ENCODE data around the gene PCGF5. TPM values are rescaled to one million over a fixed set of nuclear protein-coding genes. Genes with fewer than 3 reads are reported as not detected.
"Not testable (repeated sequence)": the region's sequence is repeated elsewhere in the genome, so short reads cannot be mapped to it uniquely, and the experiment has no call there.

Gene PCGF5
- total RNA-seq, 1 experiment from 2014 or later, result 12.0 TPM

DNA sequence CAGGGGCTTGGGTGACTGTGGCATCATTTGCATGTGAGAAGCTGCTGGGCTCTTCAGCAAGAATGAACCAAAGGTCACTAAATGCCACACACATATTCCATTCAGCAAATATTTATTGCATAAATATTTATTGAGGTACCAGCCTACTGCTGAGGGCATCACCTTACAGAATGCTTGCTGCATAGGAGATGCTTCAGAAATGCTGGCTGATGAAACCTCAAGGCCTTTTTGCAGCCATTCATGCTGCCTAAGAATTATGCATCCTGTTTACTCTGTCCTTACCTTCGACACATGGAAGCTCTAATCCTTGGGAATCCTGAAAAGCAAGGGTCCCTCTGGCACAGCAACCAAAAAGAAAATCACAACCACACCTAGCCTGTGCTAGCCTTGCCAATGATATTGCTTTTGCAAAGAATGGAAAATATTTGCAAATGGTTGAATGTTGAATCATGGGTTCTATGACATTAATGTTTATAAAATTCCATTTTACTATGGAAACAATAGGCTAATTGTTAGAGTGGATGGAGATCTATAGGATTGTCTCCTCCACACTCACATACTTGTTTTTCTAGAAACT lies 79.6 kb downstream of the PCGF5 start:
- Mint-ChIP-seq H3K4me1 (ENCODE audit: low read depth, unreplicated experiment) (no peaks in the 10 kb centered on the region), H3K27me3 (ENCODE audit: insufficient read depth, unreplicated experiment) (no peaks in the 10 kb centered on the region), H3K27ac (ENCODE audit: unreplicated experiment) (no peak overlapping the region), H3K9me3 (ENCODE audit: unreplicated experiment) (no peaks in the 10 kb centered on the region), H3K4me3 (ENCODE audit: unreplicated experiment) (no peak overlapping the region), H3K36me3 (ENCODE audit: insufficient read depth, unreplicated experiment) (no peaks in the 10 kb centered on the region)
- no peaks in the 10 kb centered on the region for H3K9me3 ChIP-seq
- no peak overlapping the region for H3K4me3 ChIP-seq (ENCODE audit: low read depth, low read length)
- no peak for DNase-seq
- BruUV-seq (replicated peaks), result no TSS peak
- no peaks in the 10 kb centered on the region for H3K36me3 ChIP-seq (ENCODE audit: control insufficient read depth, insufficient read depth, low read length)
- no peaks in the 10 kb centered on the region; the same call in 1 of the 2 replicates for H3K27me3 ChIP-seq (replicated peaks; ENCODE audit: control insufficient read depth, insufficient read depth, low read length)
- ChIA-PET CTCF (no interaction called here), POLR2A (interaction anchor here (0.6 kb wide), 1 partner anchor 18 kb away, joined by 3 read pairs; no protein-coding TSS in a partner anchor)
- intact Hi-C loops (cut with micrococcal nuclease; ENCODE audit: unreplicated experiment), result loop anchor here (2.0 to 5.0 kb wide), 4 partner anchors 107 to 445 kb away; no protein-coding TSS in a partner anchor
- H3K4me1 ChIP-seq, result peaks cover 9% of the 10 kb centered on the region; the same call in 1 of the 2 replicates
- TF ChIP-seq, protein P1, sequence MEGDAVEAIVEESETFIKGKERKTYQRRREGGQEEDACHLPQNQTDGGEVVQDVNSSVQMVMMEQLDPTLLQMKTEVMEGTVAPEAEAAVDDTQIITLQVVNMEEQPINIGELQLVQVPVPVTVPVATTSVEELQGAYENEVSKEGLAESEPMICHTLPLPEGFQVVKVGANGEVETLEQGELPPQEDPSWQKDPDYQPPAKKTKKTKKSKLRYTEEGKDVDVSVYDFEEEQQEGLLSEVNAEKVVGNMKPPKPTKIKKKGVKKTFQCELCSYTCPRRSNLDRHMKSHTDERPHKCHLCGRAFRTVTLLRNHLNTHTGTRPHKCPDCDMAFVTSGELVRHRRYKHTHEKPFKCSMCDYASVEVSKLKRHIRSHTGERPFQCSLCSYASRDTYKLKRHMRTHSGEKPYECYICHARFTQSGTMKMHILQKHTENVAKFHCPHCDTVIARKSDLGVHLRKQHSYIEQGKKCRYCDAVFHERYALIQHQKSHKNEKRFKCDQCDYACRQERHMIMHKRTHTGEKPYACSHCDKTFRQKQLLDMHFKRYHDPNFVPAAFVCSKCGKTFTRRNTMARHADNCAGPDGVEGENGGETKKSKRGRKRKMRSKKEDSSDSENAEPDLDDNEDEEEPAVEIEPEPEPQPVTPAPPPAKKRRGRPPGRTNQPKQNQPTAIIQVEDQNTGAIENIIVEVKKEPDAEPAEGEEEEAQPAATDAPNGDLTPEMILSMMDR (IDR thresholded peaks at IDR 0.05; ENCODE audit: insufficient read depth in 1 of 2, low read depth in 1 of 2, low read length in 1 of 2, severe bottlenecking in 1 of 2, unreplicated experiment in 1 of 2), result no peak

DNA sequence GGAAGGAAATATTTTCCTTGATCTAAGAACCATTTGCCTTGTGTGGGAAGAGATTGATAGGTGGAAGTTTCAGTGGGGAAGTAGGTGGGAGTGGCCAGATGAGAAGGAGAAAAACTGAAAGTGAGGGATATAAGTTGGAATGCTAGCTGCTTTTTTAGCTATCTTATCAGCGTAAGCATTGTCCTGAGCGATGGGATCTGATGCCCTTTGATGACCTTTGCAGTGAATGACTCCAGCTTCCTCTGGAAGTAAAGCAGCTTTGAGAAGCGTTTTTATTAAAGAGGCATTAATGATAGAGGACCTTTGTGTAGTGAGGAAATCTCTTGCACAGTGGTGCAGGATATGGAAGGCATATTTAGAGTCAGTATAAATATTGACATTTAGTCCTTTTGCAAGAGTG lies 82.5 kb downstream of the PCGF5 start:
- H3K27me3 Mint-ChIP-seq (ENCODE audit: insufficient read depth, unreplicated experiment); H3K9me3 ChIP-seq; H3K4me1 Mint-ChIP-seq (ENCODE audit: low read depth, unreplicated experiment); H3K4me1 ChIP-seq; H3K36me3 Mint-ChIP-seq (ENCODE audit: insufficient read depth, unreplicated experiment); DNase-seq; POLR2A ChIA-PET; H3K36me3 ChIP-seq (ENCODE audit: control insufficient read depth, insufficient read depth, low read length); BruUV-seq (replicated peaks); H3K9me3 Mint-ChIP-seq (ENCODE audit: unreplicated experiment); CTCF ChIA-PET; H3K4me3 ChIP-seq (ENCODE audit: low read depth, low read length); H3K27me3 ChIP-seq (replicated peaks; ENCODE audit: control insufficient read depth, insufficient read depth, low read length); intact Hi-C loops (cut with micrococcal nuclease; ENCODE audit: unreplicated experiment); H3K27ac Mint-ChIP-seq (ENCODE audit: unreplicated experiment); H3K4me3 Mint-ChIP-seq (ENCODE audit: unreplicated experiment): not testable (repeated sequence)

DNA sequence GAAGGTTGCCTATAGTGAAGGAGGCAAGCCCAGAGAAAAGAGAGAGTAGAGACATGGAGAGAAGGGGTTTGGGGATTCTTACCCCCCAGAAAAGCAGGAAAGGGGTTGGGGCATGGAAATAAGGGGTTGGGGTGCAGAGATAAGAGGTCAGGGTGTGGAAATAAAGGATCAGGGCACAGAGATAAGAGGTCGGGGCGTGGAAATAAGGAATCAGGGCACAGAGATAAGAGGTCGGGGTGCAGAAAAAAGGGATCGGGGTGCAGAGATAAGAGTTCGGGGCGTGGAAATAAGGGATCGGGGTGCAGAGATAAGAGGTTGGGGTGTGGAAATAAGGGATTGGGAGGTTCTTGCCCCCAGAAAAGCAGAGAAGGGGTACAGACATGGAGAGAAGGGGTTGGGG lies 85.5 kb downstream of the PCGF5 start:
- DNase-seq; H3K27ac Mint-ChIP-seq (ENCODE audit: unreplicated experiment); H3K36me3 ChIP-seq (ENCODE audit: control insufficient read depth, insufficient read depth, low read length); POLR2A ChIA-PET; H3K4me1 ChIP-seq; H3K9me3 Mint-ChIP-seq (ENCODE audit: unreplicated experiment); CTCF ChIA-PET; H3K4me3 ChIP-seq (ENCODE audit: low read depth, low read length); H3K4me3 Mint-ChIP-seq (ENCODE audit: unreplicated experiment); H3K4me1 Mint-ChIP-seq (ENCODE audit: low read depth, unreplicated experiment); H3K36me3 Mint-ChIP-seq (ENCODE audit: insufficient read depth, unreplicated experiment); BruUV-seq (replicated peaks); H3K27me3 ChIP-seq (replicated peaks; ENCODE audit: control insufficient read depth, insufficient read depth, low read length); H3K9me3 ChIP-seq; H3K27me3 Mint-ChIP-seq (ENCODE audit: insufficient read depth, unreplicated experiment); intact Hi-C loops (cut with micrococcal nuclease; ENCODE audit: unreplicated experiment): not testable (repeated sequence)

DNA sequence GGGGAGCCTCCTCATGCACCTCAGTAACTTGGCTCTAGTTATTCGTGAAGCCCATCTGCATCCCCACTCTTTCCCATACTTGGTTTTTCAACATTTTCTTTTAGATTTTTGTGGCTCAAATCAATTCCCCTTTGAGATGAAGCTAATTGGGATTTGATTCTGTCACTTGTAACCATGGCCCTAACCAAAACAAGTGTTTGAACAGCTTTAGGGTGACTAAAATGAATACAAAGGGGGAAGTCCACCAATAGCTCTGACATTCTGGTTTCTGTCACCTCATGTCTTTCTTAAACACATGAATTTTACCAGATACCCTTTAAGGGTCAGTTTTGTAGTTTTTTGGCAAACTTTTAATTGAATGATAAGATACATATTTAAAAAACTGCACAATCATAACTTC lies 87.0 kb downstream of the PCGF5 start:
- no peaks in the 10 kb centered on the region for H3K9me3 ChIP-seq
- Mint-ChIP-seq H3K27ac (ENCODE audit: unreplicated experiment) (no peak overlapping the region), H3K4me3 (ENCODE audit: unreplicated experiment) (no peak overlapping the region), H3K9me3 (ENCODE audit: unreplicated experiment) (no peaks in the 10 kb centered on the region), H3K27me3 (ENCODE audit: insufficient read depth, unreplicated experiment) (peaks cover 10% of the 10 kb centered on the region), H3K4me1 (ENCODE audit: low read depth, unreplicated experiment) (no peaks in the 10 kb centered on the region), H3K36me3 (ENCODE audit: insufficient read depth, unreplicated experiment) (no peaks in the 10 kb centered on the region)
- H3K4me1 ChIP-seq, result peaks cover 9% of the 10 kb centered on the region; the same call in 1 of the 2 replicates
- CTCF ChIA-PET, result no interaction called here
- H3K27me3 ChIP-seq (replicated peaks; ENCODE audit: control insufficient read depth, insufficient read depth, low read length), result no peaks in the 10 kb centered on the region
- POLR2A ChIA-PET, result no interaction called here
- no peak for DNase-seq
- TF ChIP-seq, protein P1 (IDR thresholded peaks at IDR 0.05; ENCODE audit: insufficient read depth in 1 of 2, low read depth in 1 of 2, low read length in 1 of 2, severe bottlenecking in 1 of 2, unreplicated experiment in 1 of 2), result no peak
- intact Hi-C loops (cut with micrococcal nuclease; ENCODE audit: unreplicated experiment), result no loop called here
- H3K36me3 ChIP-seq (ENCODE audit: control insufficient read depth, insufficient read depth, low read length), result no peaks in the 10 kb centered on the region
- no peak overlapping the region for H3K4me3 ChIP-seq (ENCODE audit: low read depth, low read length)
- no TSS peak for BruUV-seq (replicated peaks)
